Mononuclear cell (primary cell): ENCODE results near the gene HECTD4. TPM values are rescaled to one million over a fixed set of nuclear protein-coding genes. Genes with fewer than 3 reads are reported as not detected.
"Not testable (repeated sequence)": the region's sequence is repeated elsewhere in the genome, so short reads cannot be mapped to it uniquely, and the experiment has no call there.

Experiments
- H3K27me3 ChIP-seq: 2 replicates; pipeline ENCODE4 v1.6.0; 2011; ENCODE audit warnings: low read length, control low read depth; ENCODE audit not compliant: insufficient read depth
- H3K4me1 ChIP-seq: 2 replicates; pipeline ENCODE4 v1.5.1; 2011; ENCODE audit warnings: mild to moderate bottlenecking, low read length, control low read depth; ENCODE audit not compliant: insufficient read depth
- H3K4me3 ChIP-seq: 2 replicates; pipeline ENCODE4 v1.5.1; 2011; ENCODE audit warnings: mild to moderate bottlenecking, low read length, moderate library complexity
- H3K9me3 ChIP-seq: 2 replicates; pipeline ENCODE4 v1.5.1; 2011; ENCODE audit warnings: low read depth, mild to moderate bottlenecking, control low read depth, low read length
- total RNA-seq: library from RNA; depleted of rRNA; stranded (reverse); fragments of >200 nt; gene quantifications from one replicate; pipeline ENCODE4 v1.2.3, GENCODE V29; 2012

Gene HECTD4
- total RNA-seq, 1 donor, result 33.9 TPM

GRCh38 chr12:112256780-112257179 is 125.5 kb downstream of the HECTD4 start:
- H3K4me1 ChIP-seq, result no peaks in the 10 kb centered on the region
- no peaks in the 10 kb centered on the region for H3K27me3 ChIP-seq
- H3K9me3 ChIP-seq, result no peaks in the 10 kb centered on the region
- H3K4me3 ChIP-seq, result no peak overlapping the region

- Histone ChIP-seq H3K4me1 (no peaks in the 10 kb centered on the region), H3K9me3 (no peaks in the 10 kb centered on the region), H3K27me3 (no peaks in the 10 kb centered on the region), H3K4me3 (no peak overlapping the region)
These were observed 130.0 kb downstream of the HECTD4 start for GRCh38 chr12:112252184-112252583.

- H3K4me1 ChIP-seq, H3K9me3 ChIP-seq, H3K27me3 ChIP-seq, H3K4me3 ChIP-seq: not testable (repeated sequence)
These were observed 137.3 kb downstream of the HECTD4 start for GRCh38 chr12:112244902-112245301.

- H3K4me1 ChIP-seq, result no peaks in the 10 kb centered on the region
- H3K27me3 ChIP-seq, result no peaks in the 10 kb centered on the region
- H3K4me3 ChIP-seq, result no peak overlapping the region
- no peaks in the 10 kb centered on the region for H3K9me3 ChIP-seq
These were observed 138.7 kb downstream of the HECTD4 start for GRCh38 chr12:112243255-112244110.

- H3K4me3 ChIP-seq, result no peak overlapping the region
- H3K27me3 ChIP-seq, result no peaks in the 10 kb centered on the region
- H3K4me1 ChIP-seq, result no peaks in the 10 kb centered on the region
- no peaks in the 10 kb centered on the region for H3K9me3 ChIP-seq
These were observed 141.1 kb downstream of the HECTD4 start for GRCh38 chr12:112241176-112241575.

GRCh38 chr12:112239881-112240280 is 142.3 kb downstream of the HECTD4 start:
- H3K4me1 ChIP-seq, result no peaks in the 10 kb centered on the region
- no peak overlapping the region for H3K4me3 ChIP-seq
- H3K9me3 ChIP-seq, result no peaks in the 10 kb centered on the region
- no peaks in the 10 kb centered on the region for H3K27me3 ChIP-seq

- Histone ChIP-seq H3K27me3 (no peaks in the 10 kb centered on the region), H3K4me1 (no peaks in the 10 kb centered on the region), H3K4me3 (no peak overlapping the region), H3K9me3 (no peaks in the 10 kb centered on the region)
These were observed 143.2 kb downstream of the HECTD4 start for GRCh38 chr12:112239020-112239419.

- Histone ChIP-seq H3K9me3 (no peaks in the 10 kb centered on the region), H3K27me3 (no peaks in the 10 kb centered on the region), H3K4me1 (no peaks in the 10 kb centered on the region), H3K4me3 (no peak overlapping the region)
These were observed 143.8 kb downstream of the HECTD4 start for GRCh38 chr12:112238441-112238840.

GRCh38 chr12:112236786-112237185 is 145.4 kb downstream of the HECTD4 start:
- Histone ChIP-seq H3K9me3 (no peaks in the 10 kb centered on the region), H3K4me3 (no peak overlapping the region), H3K27me3 (no peaks in the 10 kb centered on the region), H3K4me1 (no peaks in the 10 kb centered on the region)

- Histone ChIP-seq H3K9me3 (no peaks in the 10 kb centered on the region), H3K4me1 (no peaks in the 10 kb centered on the region), H3K4me3 (no peak overlapping the region), H3K27me3 (no peaks in the 10 kb centered on the region)
These were observed 145.8 kb downstream of the HECTD4 start for GRCh38 chr12:112236386-112236785.

- Histone ChIP-seq H3K4me1 (no peaks in the 10 kb centered on the region), H3K4me3 (no peak overlapping the region), H3K27me3 (no peaks in the 10 kb centered on the region), H3K9me3 (no peaks in the 10 kb centered on the region)
These were observed 147.9 kb downstream of the HECTD4 start for GRCh38 chr12:112234303-112234702.

- H3K4me3 ChIP-seq, result no peak overlapping the region
- no peaks in the 10 kb centered on the region for H3K4me1 ChIP-seq
- H3K27me3 ChIP-seq, result no peaks in the 10 kb centered on the region
- H3K9me3 ChIP-seq, result no peaks in the 10 kb centered on the region
These were observed 149.0 kb downstream of the HECTD4 start for GRCh38 chr12:112233242-112233641.

- no peaks in the 10 kb centered on the region for H3K27me3 ChIP-seq
- no peaks in the 10 kb centered on the region for H3K4me1 ChIP-seq
- no peaks in the 10 kb centered on the region for H3K9me3 ChIP-seq
- H3K4me3 ChIP-seq, result no peak overlapping the region
These were observed 152.1 kb downstream of the HECTD4 start for GRCh38 chr12:112230136-112230535.

GRCh38 chr12:112226768-112227167 is 155.5 kb downstream of the HECTD4 start:
- Histone ChIP-seq H3K4me3 (no peak overlapping the region), H3K27me3 (no peaks in the 10 kb centered on the region), H3K4me1 (no peaks in the 10 kb centered on the region), H3K9me3 (no peaks in the 10 kb centered on the region)

- H3K9me3 ChIP-seq, H3K4me1 ChIP-seq, H3K4me3 ChIP-seq, H3K27me3 ChIP-seq: not testable (repeated sequence)
These were observed 161.6 kb downstream of the HECTD4 start for GRCh38 chr12:112220628-112221027.

- H3K9me3 ChIP-seq, result no peaks in the 10 kb centered on the region
- no peaks in the 10 kb centered on the region for H3K27me3 ChIP-seq
- no peak overlapping the region for H3K4me3 ChIP-seq
- no peaks in the 10 kb centered on the region for H3K4me1 ChIP-seq
These were observed 163.0 kb downstream of the HECTD4 start for GRCh38 chr12:112219195-112219594.
